Trophoblast cell (in vitro differentiated cells and primary cell): Measurements from ENCODE around the gene LRG1.

ENCODE experiments used
- DNase-seq, 2 donors: peaks; one replicate each; pipeline ENCODE4 v3.0.0-alpha.2; 2016
- H2AFZ ChIP-seq: 2 replicates; pipeline ENCODE4 v1.6.1; 2013; ENCODE audit warnings: low read length, moderate library complexity, mild to moderate bottlenecking; ENCODE audit not compliant: insufficient read depth, poor library complexity
- H2AK5ac ChIP-seq: 2 replicates; pipeline ENCODE4 v1.6.1; 2013; ENCODE audit warnings: mild to moderate bottlenecking, low read length
- H2BK120ac ChIP-seq: 2 replicates; pipeline ENCODE4 v1.6.1; 2013; ENCODE audit warnings: low read length, mild to moderate bottlenecking, moderate library complexity; ENCODE audit not compliant: insufficient read depth, poor library complexity
- H2BK12ac ChIP-seq: 2 replicates; pipeline ENCODE4 v1.6.1; 2013; ENCODE audit warnings: mild to moderate bottlenecking, low read length, moderate library complexity
- H2BK5ac ChIP-seq: 2 replicates; pipeline ENCODE4 v1.6.1; 2013; ENCODE audit warnings: low read length, low read depth, moderate library complexity, mild to moderate bottlenecking; ENCODE audit not compliant: poor library complexity
- H3K14ac ChIP-seq: 2 replicates; pipeline ENCODE4 v1.6.1; 2013; ENCODE audit warnings: mild to moderate bottlenecking, low read length
- H3K18ac ChIP-seq: 2 replicates; pipeline ENCODE4 v1.6.1; 2013; ENCODE audit warnings: mild to moderate bottlenecking, low read length
- H3K23ac ChIP-seq: 2 replicates; pipeline ENCODE4 v1.6.1; 2013; ENCODE audit warnings: low read length
- H3K27ac ChIP-seq: 2 replicates; pipeline ENCODE4 v1.5.1; 2013; ENCODE audit warnings: low read depth, mild to moderate bottlenecking, inconsistent platforms, low read length, moderate library complexity
- H3K27me3 ChIP-seq: 2 replicates; pipeline ENCODE4 v1.6.1; 2013; ENCODE audit warnings: inconsistent platforms, mild to moderate bottlenecking, low read length, moderate library complexity; ENCODE audit not compliant: insufficient read depth
- H3K36me3 ChIP-seq, 2 experiments: 1 replicate in 1 of 2; 2 replicates in 1 of 2; pipeline ENCODE4 v1.6.1; 2013; ENCODE audit warnings: low read length in 2 of 2, mild to moderate bottlenecking in 2 of 2, moderate library complexity in 1 of 2; ENCODE audit not compliant: insufficient read depth in 2 of 2, control insufficient read depth in 1 of 2
- H3K4ac ChIP-seq: 2 replicates; pipeline ENCODE4 v1.6.1; 2013; ENCODE audit warnings: low read depth, mild to moderate bottlenecking, low read length, moderate library complexity
- H3K4me1 ChIP-seq, 2 experiments: 1 replicate in 1 of 2; 2 replicates in 1 of 2; pipeline ENCODE4 v1.6.1; 2013; ENCODE audit warnings: low read length in 2 of 2, mild to moderate bottlenecking in 2 of 2, moderate library complexity in 1 of 2; ENCODE audit not compliant: insufficient read depth in 2 of 2, control insufficient read depth in 1 of 2
- H3K4me2 ChIP-seq: 2 replicates; pipeline ENCODE4 v1.6.1; 2013; ENCODE audit warnings: inconsistent platforms, mild to moderate bottlenecking, low read length, moderate library complexity
- H3K4me3 ChIP-seq: 2 replicates; pipeline ENCODE4 v1.5.1; 2013; ENCODE audit warnings: mild to moderate bottlenecking, low read depth, low read length, inconsistent platforms
- H3K79me1 ChIP-seq: one replicate; pipeline ENCODE4 v1.6.1; 2013; ENCODE audit warnings: low read length
- H3K79me2 ChIP-seq: 2 replicates; pipeline ENCODE4 v1.6.1; 2013; ENCODE audit warnings: low read length, mild to moderate bottlenecking; ENCODE audit not compliant: control insufficient read depth, insufficient read depth, poor library complexity
- H3K9ac ChIP-seq: 2 replicates; pipeline ENCODE4 v1.6.1; 2013; ENCODE audit warnings: mild to moderate bottlenecking, low read length
- H3K9me3 ChIP-seq: 2 replicates; pipeline ENCODE4 v1.6.1; 2013; ENCODE audit warnings: low read depth, mild to moderate bottlenecking, control low read depth, inconsistent platforms, low read length; ENCODE audit not compliant: insufficient read depth
- H4K12ac ChIP-seq: 2 replicates; pipeline ENCODE4 v1.6.1; 2013; ENCODE audit warnings: low read depth, mild to moderate bottlenecking, low read length, moderate library complexity
- H4K8ac ChIP-seq: 2 replicates; pipeline ENCODE4 v1.6.1; 2013; ENCODE audit warnings: low read depth, mild to moderate bottlenecking, low read length, moderate library complexity
- H4K91ac ChIP-seq: one replicate; pipeline ENCODE4 v1.6.1; 2013; ENCODE audit warnings: low read depth, mild to moderate bottlenecking, low read length, moderate library complexity
- WGBS: extraction: QIAGEN DNeasy Blood & Tissue Kit; methylation state at CpG from one replicate; pipeline ENCODE4 v1.1.7; 2013; ENCODE audit warnings: missing lambda C conversion rate; ENCODE audit not compliant: insufficient read length, insufficient coverage; ENCODE audit errors: extremely low coverage; 5-methylcytosine and 5-hydroxymethylcytosine counted together

The LRG1 gene

DNA sequence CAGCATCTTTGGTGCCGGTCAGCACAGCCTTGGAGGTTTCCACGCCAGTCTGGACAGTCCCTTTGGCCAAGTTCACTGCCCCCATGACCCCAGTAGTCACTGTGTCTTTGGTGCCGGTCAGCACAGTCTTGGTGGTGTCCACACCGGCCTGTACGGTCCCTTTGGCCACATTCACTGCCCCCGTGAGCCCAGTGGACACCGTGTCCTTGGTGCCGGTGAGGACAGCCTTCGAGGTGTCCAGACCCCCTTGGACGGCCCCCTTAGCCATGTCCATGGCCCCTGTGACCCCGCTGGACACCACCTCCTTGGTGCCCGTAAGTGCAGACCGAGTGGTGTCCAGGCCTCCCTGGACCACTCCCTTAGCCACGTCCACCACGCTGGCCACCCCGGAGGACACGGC lies 26.6 kb downstream of the LRG1 start:
- Histone ChIP-seq H4K8ac (no peak overlapping the region), H2AK5ac (no peak overlapping the region), H2AFZ (no peak overlapping the region), H4K91ac (no peak overlapping the region), H3K27ac (no peak overlapping the region), H2BK12ac (no peak overlapping the region), H4K12ac (no peak overlapping the region), H3K36me3 (no peaks in the 10 kb centered on the region), H3K4me3 (no peak overlapping the region), H2BK120ac (no peak overlapping the region), H2BK5ac (no peak overlapping the region), H3K79me1 (no peaks in the 10 kb centered on the region), H3K27me3 (no peaks in the 10 kb centered on the region), H3K79me2 (no peaks in the 10 kb centered on the region), H3K4me2 (no peak overlapping the region), H3K4me1 (no peaks in the 10 kb centered on the region), H3K14ac (no peak overlapping the region), H3K4ac (no peak overlapping the region), H3K9ac (no peak overlapping the region), H3K9me3 (peaks cover 5% of the 10 kb centered on the region), H3K18ac (no peak overlapping the region), H3K23ac (no peak overlapping the region)
- WGBS: no CpG with 5 or more reads among the region's 17 CpGs
- no peak for DNase-seq

DNA sequence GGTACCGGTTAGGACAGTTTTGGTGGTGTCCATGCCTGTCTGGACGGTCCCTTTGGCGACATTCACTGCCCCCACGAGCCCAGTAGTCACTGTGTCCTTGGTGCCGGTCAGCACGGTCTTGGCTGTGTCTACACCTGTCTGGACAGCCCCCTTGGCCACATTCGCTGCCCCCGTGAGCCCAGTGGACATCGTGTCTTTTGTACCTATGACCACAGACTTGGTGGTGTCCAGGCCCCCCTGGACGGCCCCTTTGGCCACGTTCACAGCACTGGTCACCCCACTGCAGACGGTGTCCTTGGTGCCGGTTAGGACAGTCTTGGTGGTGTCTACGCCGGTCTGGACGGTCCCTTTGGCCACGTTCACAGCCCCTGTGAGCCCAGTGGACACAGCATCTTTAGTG lies 27.8 kb downstream of the LRG1 start:
- Histone ChIP-seq H4K12ac (no peak overlapping the region), H3K4me2 (no peak overlapping the region), H3K79me1 (no peaks in the 10 kb centered on the region), H2BK12ac (no peak overlapping the region), H4K91ac (no peak overlapping the region), H3K79me2 (no peaks in the 10 kb centered on the region), H2BK5ac (no peak overlapping the region), H2BK120ac (no peak overlapping the region), H3K4ac (no peak overlapping the region), H3K36me3 (peaks cover 0 to 2% of the 10 kb centered on the region in 2 experiments), H3K9me3 (peaks cover 8% of the 10 kb centered on the region), H4K8ac (no peak overlapping the region), H3K27me3 (no peaks in the 10 kb centered on the region), H3K18ac (no peak overlapping the region), H3K23ac (no peak overlapping the region), H3K4me3 (no peak overlapping the region), H3K9ac (no peak overlapping the region), H2AFZ (no peak overlapping the region), H3K27ac (no peak overlapping the region), H2AK5ac (no peak overlapping the region), H3K4me1 (no peaks in the 10 kb centered on the region), H3K14ac (no peak overlapping the region)
- DNase-seq: no peak
- WGBS: no CpG with 5 or more reads among the region's 17 CpGs

DNA sequence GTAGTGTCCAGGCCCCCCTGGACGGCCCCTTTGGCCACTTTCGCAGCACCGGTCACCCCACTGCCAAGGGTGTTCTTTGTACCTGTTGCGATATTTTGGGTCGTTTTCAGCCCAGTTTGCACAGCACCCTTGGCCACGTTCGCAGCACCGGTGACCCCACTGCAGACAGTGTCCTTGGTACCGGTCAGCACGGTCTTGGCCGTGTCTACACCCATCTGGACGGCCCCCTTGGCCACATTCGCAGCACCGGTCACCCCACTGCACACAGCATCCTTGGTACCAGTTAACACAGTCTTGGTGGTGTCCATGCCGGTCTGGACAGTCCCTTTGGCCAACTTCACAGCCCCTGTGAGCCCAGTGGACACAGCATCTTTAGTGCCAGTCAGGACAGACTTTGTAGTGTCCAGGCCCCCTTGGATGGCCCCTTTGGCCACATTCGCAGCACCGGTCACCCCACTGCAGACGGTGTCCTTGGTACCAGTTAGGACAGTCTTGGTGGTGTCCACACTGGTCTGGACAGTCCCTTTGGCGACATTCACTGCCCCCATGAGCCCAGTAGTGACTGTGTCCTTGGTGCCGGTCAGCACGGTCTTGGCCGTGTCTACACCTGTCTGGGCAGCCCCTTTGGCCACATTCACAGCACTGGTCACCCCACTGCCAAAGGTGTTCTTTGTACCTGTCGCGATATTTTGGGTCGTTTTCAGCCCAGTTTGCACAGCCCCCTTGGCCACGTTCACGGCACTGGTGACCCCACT lies 28.4 kb downstream of the LRG1 start:
- H3K79me1 ChIP-seq: no peaks in the 10 kb centered on the region
- no CpG with 5 or more reads among the region's 27 CpGs for WGBS

DNA sequence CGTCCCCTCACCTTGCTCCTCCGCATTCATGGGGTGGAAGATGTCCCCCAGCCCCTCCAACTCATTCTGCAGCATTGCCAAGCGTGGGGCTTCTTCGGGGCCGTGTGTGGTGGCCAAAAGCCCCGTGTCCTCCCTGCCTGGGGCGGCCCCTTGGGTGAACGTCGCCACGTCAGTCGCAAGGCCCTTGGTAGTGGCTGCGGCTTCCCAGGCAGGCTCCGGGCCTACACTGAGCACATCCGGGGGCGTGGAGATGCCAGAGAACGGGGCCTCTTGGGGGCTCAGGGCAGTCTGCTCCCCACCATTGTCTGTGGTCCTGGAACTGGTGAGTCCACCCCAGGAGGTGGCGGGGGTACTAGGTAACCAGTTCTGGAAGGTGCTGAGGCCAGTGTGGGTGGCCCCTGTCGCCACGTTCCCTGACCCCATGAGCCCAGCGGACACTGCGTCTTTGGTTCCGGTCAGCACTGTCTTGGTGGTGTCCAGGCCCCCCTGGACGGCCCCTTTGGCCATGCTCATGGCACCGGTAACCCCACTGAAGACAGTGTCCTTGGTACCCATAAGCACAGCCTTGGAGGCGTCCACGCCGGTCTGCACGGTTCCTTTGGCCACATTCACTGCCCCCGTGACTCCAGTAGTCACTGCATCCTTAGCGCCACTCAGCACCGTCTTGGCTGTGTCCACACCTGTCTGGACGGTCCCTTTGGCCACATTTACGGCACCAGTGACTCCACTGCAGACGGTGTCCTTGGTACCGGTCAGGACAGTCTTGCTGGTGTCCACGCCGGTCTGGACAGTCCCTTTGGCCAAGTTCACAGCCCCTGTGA lies 29.2 kb downstream of the LRG1 start:
- peaks cover 8% of the 10 kb centered on the region for H3K9me3 ChIP-seq
- H3K79me1 ChIP-seq: no peaks in the 10 kb centered on the region
- H3K4ac ChIP-seq: no peak overlapping the region
- peaks cover 4 to 12% of the 10 kb centered on the region in 2 experiments for H3K36me3 ChIP-seq
- H3K27ac ChIP-seq: no peak overlapping the region
- H3K4me3 ChIP-seq: no peak overlapping the region
- H3K27me3 ChIP-seq: no peaks in the 10 kb centered on the region
- no peak overlapping the region for H3K18ac ChIP-seq
- H3K4me2 ChIP-seq: no peak overlapping the region
- no peak overlapping the region for H2AK5ac ChIP-seq
- no peak overlapping the region for H4K12ac ChIP-seq
- H3K14ac ChIP-seq: no peak overlapping the region
- H3K4me1 ChIP-seq: no peaks in the 10 kb centered on the region
- no peaks in the 10 kb centered on the region for H3K79me2 ChIP-seq
- H2AFZ ChIP-seq: no peak overlapping the region
- no peak overlapping the region for H3K9ac ChIP-seq
- WGBS: no CpG with 5 or more reads among the region's 37 CpGs
- no peak overlapping the region for H2BK12ac ChIP-seq
- H2BK120ac ChIP-seq: no peak overlapping the region
- DNase-seq: no peak
- H2BK5ac ChIP-seq: no peak overlapping the region
- no peak overlapping the region for H3K23ac ChIP-seq
- no peak overlapping the region for H4K8ac ChIP-seq
- no peak overlapping the region for H4K91ac ChIP-seq

More for the DNA sequence above, 28.4 kb downstream of the LRG1 start:
- Histone ChIP-seq H3K18ac (no peak overlapping the region), H3K4me2 (no peak overlapping the region), H3K79me2 (no peaks in the 10 kb centered on the region), H3K4me3 (no peak overlapping the region), H3K36me3 (peaks cover 0 to 6% of the 10 kb centered on the region in 2 experiments), H3K27ac (no peak overlapping the region), H3K27me3 (no peaks in the 10 kb centered on the region), H4K8ac (no peak overlapping the region), H2AK5ac (no peak overlapping the region), H3K4ac (no peak overlapping the region), H3K14ac (no peak overlapping the region), H2BK120ac (no peak overlapping the region), H2BK5ac (no peak overlapping the region), H4K12ac (no peak overlapping the region), H2BK12ac (no peak overlapping the region), H3K9me3 (peaks cover 8% of the 10 kb centered on the region), H3K4me1 (no peaks in the 10 kb centered on the region), H3K23ac (no peak overlapping the region), H3K9ac (no peak overlapping the region), H4K91ac (no peak overlapping the region), H2AFZ (no peak overlapping the region)
- no peak for DNase-seq
